Stimulated activated CD4-positive, alpha-beta T cell treated with anti-CD3 and anti-CD28 coated beads, Interleukin-12 subunit alpha, Interleukin-12 subunit beta, amount 100 ng/mL, for 48 hours (primary cell): ENCODE measurements around the gene JPT1.

Experiments used
- DNase-seq, 3 donors: peaks; one replicate each; pipeline ENCODE4 v3.0.0-alpha.2; 2020; ENCODE audit warnings: low read depth in 2 of 3, low spot score in 1 of 3

JPT1 gene

DNA sequence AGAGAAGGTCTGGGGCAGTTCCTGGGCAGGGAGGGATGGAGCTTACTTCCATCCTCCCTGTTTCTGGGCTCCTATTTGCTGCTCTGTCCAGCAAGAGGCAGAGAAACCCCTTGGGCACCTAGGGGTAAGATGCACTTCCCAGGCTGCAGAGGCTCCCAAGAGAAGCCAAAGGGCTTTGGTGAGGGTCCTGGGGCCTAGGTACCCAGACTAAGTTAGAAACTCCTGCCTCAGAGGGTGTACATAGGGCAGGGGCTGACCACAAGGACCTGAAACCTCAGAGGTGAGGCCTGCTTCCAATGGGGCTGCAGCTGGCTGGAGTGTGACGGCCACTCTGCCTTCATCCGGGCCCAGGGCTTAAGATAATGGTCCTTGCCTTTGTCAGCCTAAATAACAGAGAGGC, 46.1 kb downstream of the JPT1 start:
- DNase-seq, result no peak

DNA sequence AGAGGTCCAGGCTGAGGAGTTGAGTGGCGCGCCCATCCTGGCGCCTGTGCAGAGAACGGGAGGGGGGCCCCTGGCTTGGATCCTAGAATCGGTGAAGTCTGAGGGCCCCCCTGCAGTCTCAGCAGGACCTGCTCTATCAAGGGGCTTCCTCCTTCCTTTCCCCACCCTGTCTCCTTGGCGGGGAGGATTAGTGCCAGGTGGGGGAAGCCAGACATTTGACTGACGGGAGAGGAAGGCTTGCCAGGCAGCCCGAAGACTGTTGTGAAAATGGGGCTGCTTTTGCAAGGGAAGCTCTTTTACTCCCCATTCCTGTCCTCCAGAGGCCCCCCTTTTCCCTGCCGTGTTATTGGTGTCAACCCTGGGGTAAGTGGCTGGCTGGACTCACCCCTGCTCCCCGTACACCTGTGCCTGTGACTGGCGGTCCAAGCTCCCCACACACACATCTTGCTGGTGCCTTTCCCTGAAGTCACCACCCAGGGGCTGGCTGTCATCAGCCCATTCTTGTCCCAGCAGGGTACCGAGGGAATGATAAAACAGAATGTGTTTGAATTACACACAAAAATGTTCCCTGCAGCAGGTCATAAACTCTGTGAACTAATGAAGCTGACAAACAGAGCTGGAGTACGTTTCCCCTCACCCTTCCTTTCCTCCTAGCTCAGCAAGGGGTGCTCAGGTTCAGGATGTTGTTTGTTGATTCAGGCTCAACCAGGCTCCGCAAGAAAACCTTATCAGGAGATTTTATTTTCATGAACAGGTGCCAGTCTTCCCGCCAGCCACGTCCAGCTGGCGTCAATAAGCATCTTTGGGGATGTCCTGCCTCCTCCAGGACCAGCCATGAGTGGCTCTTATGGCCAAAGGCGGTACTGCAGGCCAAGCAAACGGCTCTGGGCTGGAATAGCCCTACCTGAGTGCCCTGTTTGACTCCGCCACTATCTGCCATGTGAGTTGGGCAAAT, 48.9 kb downstream of the JPT1 start:
- DNase-seq, result no peak

DNA sequence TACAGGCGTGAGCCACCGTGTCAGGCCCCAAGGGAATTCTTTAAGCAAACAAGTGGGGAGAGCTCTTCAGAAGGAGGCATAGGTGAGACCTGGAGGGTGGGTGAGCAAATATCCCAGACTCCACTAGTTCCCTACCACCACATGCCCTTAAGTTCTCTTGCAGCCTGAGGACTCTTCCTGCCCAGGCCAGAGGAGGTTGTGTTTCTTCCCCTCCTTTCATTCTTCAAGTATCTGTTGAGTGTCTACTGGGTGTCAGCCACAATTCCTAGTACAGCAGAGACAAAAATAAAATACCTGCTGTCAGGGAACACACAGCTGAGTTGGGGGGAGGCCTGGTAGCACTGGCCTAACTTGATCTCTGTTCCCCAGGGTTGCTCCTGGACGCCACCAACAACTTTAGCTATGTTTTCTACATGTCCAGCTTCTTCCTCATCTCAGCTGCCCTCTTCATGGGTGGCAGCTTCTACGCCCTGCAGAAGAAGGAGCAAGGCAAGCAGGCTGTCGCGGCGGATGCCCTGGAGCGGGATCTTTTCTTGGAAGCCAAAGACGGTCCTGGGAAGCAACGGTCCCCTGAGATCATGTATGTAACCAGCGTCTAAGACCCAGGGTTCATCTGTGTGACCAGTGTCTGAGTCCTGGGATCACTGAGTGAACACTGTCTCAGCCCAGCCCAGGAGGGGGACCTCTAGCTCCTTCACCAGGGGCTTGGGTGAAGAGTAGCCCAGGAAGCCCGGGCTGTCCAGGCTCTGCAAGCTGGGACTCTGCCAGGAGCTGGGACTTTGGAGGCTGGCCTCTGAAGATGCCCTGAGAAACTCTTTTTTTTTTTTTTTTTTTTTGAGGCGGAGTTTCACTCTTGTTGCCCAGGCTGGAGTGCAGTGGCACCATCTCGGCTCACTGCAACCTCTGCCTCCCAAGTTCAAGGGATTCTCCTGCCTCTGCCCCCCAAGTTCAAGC, 50.4 kb downstream of the JPT1 start:
- no peak for DNase-seq

DNA sequence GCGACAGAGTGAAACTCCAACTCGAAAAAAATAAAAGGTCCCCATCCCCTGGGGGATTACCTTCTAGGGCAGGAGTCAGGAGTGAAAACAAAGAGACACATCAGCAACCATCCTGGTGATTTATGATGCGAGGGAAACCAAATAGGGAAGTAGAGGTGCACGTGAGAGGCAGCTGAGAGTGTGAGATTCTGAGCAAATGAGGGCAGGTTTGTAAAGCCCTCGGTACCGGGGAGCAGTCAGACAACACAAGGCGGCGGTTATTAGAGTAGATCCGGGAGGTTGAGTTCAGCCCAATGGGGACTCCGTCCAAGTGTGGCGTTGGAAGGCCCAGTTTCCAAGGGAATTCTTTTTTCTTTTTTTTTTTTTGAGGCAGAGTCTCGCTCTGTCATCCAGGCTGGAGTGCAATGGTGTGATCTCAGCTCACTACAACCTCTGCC, 51.9 kb downstream of the JPT1 start:
- DNase-seq, result no peak

DNA sequence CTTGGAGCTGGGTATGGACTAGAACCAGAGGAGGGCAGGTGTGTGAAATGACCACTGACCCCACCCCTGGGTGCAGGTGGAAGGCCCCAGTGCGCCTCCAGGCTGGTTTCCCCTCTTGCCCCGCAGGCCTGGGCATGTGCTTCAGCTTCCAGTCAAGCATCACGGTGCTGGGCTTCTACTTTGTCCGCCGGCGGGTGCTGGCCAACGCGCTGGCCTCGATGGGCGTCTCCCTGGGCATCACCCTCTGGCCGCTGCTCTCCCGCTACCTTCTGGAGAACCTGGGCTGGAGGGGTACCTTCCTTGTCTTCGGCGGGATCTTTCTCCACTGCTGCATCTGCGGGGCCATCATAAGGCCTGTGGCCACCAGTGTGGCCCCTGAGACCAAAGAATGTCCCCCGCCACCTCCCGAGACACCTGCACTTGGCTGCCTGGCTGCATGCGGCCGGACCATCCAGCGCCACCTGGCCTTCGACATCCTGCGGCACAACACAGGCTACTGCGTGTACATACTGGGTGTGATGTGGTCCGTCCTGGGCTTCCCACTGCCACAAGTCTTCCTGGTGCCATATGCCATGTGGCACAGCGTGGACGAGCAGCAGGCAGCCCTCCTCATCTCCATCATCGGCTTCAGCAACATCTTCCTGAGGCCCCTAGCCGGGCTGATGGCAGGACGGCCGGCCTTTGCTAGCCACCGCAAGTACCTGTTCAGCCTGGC, 54.3 kb downstream of the JPT1 start:
- DNase-seq, result no peak

DNA sequence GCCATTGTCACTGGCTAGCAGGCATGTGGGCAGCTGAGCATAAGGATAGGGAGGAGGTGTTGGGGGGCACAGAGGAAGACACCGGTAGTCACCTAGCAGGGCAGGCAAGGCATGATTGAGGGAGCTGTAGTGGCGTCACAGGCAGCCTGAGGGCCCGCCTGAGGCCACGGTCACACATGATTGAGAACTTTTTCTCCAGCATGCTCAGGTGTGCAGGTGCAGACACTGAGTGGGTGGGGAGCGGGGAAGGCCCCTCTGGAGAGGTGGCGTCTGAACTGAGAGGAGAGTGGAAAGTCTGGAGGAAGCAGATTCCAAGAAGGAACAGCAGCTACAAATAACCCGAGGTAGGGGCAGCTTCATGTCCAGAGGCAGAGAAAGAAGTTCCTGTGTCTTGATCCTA, 55.5 kb downstream of the JPT1 start:
- DNase-seq, result no peak

DNA sequence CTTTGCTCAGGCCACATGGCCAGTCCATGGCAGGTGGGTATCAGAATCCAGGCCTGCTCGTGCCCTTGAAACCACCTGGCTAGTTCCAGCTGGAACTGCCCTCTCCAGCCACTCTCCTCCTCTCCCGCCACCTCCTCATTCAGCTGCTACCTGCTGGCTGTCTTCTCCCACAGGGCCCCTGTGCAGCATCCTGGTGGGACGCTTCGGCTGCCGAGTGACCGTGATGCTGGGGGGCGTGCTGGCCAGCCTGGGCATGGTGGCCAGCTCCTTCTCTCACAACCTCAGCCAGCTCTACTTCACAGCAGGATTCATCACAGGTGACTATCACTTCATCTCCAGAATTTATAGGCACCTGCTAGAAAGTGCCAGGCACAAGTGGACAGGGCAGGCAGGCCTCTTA, 56.4 kb downstream of the JPT1 start:
- no peak for DNase-seq

DNA sequence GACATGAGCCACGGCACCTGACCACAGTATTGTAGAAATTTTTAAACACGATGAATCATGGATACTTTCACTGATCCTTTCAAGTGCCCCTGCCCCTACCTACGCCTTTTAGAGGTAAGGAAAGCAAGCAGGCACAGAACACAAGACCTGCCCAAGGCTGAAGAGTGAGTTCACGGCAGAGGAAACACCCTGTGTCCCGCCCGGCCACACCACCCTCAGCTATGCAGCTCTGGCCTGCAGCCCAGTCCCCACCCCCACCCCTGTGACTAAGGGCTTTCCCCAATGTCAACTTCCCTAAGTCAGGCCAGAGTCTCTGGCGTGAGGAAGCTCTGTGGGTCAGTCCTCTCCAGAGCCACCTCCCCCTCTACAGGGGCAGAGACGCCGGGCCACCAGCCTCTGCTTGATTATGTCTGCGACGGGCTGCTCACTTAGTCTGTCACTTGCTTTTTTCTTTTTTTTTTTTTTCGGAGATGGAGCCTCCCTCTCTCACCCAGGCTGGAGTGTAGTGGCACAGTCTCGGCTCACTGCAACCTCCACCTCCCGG, 58.2 kb downstream of the JPT1 start:
- no peak for DNase-seq

DNA sequence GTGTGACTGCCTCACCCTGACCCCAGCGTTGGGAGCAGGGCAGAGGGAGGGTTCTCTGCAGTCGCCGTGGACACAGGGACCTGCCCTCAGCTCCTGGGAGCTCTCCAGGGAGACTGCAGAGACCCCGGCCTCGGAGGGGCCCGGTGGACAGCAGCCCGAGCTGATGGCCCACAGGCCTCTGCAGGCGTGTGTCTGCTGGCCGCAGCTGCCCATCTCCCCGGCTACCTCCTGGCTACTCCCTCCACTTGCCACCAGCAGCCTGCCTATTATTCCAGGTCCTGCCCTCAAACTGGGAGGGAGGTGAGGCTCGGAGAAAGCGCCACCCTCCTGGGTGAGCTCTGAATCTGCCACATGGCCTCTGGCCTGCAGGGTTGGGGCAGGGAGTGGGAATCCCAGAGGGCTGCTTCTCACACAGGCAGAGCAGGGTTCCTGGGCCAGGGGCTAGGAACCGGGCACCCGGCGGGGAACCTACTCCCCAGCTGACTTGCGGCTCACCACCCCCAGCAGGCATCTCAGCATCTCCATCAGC, 59.4 kb downstream of the JPT1 start:
- no peak for DNase-seq

DNA sequence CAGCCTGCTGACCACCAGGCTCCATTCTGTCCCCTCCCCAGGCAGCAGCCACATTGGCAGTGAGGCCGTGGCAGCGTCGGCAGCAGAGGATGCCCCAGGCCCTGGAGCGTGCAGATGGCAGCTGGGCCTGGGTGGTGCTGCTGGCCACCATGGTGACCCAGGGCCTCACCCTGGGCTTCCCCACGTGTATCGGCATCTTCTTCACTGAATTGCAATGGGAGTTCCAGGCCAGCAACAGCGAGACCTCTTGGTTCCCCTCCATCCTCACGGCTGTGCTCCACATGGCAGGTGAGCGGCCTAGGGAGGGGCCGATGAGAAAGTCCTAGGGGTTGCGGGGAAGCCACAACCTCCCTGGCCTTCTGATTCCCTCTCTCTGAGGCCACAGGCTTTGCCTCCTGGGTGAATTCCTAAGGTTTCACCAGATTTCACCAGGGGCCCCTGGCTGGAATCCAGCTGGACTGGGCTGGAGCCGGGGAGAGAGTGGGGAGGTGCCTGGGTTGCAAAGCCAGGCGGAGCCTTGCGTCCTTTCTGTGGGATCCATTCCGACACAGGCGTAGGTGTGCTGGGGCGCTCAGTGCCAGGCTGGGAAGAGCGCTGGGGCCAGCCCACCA, 60.7 kb downstream of the JPT1 start:
- no peak for DNase-seq

DNA sequence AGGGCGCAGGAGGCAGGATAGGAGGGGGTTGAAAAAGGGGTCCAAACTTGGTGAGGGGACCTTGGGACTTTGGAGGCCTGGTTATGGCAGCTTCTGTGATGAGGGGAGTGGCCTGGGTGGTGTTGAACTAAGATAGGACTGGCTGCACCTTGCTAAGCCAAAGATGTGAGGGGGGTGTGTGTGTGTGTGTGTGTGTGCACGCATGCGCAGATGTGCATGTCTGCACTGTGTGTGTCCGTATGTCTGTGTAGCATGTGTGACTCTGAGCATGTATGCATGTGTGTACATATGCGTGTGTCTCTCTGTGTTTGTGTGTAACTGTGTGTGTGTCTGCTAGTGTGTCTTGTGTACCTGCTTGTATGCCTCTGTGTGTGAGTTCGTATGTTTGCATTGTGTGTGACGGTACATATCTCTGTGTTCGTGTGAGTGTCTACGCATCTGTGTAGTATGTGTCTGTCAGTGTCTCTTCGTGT, 62.4 kb downstream of the JPT1 start:
- DNase-seq, result no peak

DNA sequence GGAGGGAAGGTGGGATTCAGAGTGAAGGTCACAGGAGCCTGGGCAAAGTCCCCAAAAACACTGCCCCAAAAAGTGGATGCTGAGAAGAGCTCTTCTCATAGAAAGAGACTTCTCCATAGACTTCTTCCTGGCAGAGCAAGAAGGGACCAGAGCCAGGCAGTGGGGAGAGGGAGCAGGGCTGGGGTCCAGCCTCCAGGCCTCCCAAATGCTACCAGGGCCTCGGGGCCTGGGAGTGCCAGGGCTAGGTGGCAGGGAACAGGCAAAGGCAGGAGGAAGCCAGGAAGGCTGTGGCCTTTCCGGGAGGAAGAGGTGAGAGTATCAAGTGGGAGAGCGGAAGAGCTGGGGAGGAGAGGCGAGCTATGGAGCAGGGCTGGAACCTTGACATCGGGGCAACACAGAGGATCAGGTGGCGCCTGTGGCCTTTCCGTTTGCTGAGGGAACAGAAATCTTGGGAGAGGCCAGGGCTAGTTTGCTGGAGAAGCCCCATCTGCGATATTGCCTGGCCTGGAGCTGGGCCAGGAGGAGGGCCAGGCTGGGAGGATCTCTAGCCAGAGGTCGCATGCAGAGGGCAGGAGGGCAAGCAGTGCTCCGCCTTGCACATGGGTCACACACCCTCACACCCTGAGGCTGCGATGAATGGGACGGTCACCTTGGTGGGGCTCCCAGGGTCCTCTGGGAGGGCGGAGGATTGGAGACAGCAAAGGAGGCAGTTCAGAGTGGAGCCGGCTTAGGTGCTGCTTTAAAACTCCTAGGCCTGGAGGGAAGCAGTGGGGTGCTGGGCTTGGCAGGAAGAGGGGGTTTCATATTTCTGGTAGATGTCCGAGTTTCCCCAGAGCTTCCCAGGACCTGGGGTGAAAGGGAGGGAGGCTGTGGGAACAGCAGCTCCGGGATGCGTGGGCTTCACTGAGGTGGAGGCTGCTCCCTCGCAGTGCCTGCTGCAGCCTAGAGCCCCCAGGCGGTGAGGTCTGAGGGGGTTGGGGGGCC, 63.1 kb downstream of the JPT1 start:
- DNase-seq, result no peak

DNA sequence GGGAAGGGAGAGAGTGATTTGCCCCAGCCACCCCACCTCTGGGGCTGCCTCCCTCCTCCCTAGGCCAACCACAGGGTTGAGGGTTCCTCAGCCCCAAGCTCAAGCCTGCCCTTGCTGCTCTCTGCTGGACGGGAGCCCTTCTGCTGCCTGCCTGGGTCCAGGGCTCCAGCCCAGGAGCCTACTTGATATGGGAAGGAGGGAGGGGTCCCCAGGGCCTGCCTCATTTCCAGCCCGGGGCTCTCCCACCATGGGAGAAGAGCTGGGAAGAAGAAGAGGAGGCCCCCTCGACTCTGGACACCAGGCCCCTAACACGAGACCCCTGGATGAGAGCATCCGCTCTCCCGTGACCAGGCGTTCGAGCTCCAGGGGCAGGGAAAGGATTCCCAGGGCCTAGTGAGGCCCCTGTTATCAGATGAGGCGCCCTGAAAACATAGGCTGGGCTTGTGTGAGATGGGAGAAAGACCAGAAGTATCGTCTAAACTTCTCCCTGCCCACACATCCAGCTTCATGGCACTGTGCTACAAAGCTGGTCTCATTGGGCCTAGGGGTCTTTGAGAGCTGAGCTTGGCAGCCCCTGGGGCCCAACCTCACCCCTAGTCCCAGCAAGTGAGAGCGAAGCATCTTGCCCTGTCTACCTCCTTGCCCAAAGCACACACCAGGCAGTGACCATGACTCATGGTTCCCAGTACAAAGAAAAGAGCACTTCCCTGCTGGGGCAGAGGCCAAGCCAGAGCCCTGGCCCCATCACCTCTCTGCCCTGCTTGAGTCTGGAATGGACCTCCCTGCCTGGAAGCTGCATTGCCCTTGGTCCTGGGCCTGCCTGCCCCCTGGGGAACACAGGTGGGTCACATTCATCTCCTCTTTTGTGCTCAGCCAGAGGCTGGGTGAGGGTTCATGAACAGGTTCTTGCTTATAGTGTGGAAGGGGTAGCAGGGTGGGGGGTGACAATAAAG, 65.6 kb downstream of the JPT1 start:
- DNase-seq, result no peak

DNA sequence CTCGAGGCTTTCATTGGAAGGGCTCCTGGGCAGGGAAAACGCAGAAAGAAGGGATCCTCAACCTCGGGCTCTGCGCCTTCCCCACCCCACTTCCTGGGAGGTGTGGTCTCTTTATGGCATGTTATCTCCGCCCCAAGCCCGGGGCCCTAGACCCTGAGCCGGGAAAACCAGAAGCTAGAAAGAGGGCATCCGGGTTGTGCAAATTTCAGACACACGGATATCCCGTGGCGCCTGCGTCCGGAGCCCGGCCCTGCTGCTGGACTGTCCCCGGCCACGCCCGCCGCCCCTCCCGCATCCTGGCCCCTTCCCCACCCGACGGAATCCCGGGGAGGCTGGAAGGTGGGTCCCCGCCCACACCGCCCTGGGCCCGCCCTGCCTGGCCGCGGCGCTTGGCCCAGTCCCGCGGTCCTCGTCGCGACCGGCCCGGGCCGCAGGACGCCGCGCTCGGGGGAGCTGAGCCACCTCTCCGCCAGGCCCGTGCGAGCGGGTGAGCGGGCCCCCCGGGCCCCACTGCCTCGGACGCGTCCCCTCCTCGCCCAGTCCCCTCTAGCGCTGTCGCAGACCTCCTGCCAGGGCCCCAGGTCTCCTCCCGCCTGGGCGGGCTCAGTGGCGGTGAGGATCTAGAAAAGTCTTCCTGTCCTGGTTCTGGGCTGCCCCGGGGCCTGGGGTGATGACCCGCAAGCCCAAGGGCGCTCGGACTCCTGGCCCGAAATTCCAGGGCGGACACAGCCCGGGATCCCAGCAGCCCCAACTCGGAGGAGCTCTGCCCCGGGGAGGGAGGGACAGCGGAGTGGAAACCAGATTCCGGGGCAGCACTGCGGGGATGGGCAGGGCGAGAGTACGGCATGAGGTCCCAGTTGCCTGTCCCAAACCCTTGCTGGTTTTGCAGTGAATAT, 66.5 kb downstream of the JPT1 start, which contains the start of gene SLC16A5:
TSS of gene SLC16A5 (plus strand) at position 397 of the 896 bp plus-strand sequence. CDS start 5,683 bp downstream, outside the sequence.
- no peak for DNase-seq

DNA sequence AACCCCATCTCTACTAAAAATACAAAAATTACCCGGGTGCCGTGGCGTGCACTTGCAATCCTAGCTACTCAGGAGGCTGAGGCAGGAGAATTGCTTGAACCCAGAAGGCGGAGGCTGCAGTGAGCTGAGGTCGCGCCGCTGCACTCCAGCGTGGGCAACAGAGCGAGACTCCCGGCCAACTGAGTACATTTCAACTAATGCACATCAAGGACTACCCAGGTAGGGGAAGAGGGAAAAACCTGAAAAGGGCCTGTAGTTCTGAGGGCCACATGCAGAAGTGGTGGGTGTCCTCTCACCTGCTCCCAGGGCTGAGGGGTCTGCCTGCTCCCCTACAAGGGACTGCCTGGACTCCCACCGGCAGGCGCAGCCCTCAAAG, 67.1 kb downstream of the JPT1 start:
- no peak for DNase-seq

DNA sequence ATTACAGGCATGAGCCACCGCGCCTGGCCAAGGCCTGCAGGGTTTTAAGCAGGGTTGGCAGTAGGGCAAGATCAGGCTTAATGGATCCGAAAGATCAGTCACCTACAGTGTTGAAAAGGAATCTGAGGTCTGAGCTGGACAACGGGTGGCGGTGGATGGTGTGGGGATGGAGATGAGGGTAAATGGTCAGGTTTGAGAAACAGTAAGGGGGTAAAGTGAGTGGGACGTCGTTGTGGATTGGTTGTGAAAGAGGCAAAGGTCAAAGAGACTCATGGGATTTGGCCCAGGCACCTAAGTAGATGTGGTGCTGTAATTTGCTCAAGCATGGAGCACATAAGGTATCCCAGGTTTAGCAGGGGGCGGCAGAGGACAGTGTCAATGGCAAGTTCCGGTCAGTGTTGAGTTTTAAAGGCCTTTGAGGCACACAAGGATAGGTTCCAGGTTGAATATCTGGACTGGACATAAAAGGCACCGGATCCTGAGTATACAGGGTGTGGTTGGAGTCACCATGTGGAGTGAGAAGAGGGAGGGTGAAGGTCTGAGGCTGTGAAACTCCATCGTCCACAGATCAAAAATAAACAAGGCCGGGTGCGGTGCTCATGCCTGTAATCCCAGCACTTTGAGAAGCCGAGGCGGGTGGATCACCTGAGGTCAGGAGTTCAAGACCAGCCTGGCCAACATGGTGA, 67.7 kb downstream of the JPT1 start:
- no peak for DNase-seq
